Measurements from ENCODE around the gene SPATS2. TPM values are rescaled to one million over a fixed set of nuclear protein-coding genes. Genes with fewer than 3 reads are reported as not detected.

Gene SPATS2
- total and polyA plus RNA-seq, 2 of the 4 experiments (the other 2 are of a cell fraction), result 50.6 to 63.3 TPM

GRCh38 chr12:49330032-49330619, 37.1 kb upstream of the SPATS2 start:
- Histone ChIP-seq H3K27me3 (ENCODE audit: control insufficient read depth, insufficient read depth, low read length) (peaks cover 9% of the 10 kb centered on the region; the same call in 1 of the 2 replicates), H3K9ac (ENCODE audit: low read depth, low read length) (no peak overlapping the region), H3K23ac (ENCODE audit: low read depth, low read length) (no peak overlapping the region), H2BK20ac (ENCODE audit: low read depth, low read length) (no peak overlapping the region), H3K4me1 (ENCODE audit: control insufficient read depth, insufficient read depth, low read length) (no peaks in the 10 kb centered on the region), H3K56ac (ENCODE audit: extremely low read depth, insufficient read depth, low read length) (no peak overlapping the region), H3K27ac (ENCODE audit: insufficient read depth, low read length) (no peak overlapping the region), H3K4me3 (ENCODE audit: insufficient read depth, low read depth, low read length) (no peak overlapping the region), H2BK5ac (ENCODE audit: low read depth, low read length, poor library complexity, severe bottlenecking) (no peak overlapping the region), H4K8ac (ENCODE audit: low read depth in 2 of 2, low read length in 2 of 2) (no peak overlapping the region), H4K20me1 (ENCODE audit: insufficient read depth, low read length) (no peaks in the 10 kb centered on the region), H2BK15ac (ENCODE audit: low read depth, low read length) (no peak overlapping the region), H3K9me3 (ENCODE audit: control insufficient read depth, insufficient read depth, low read length) (no peaks in the 10 kb centered on the region), H2BK120ac (ENCODE audit: low read depth, low read length) (no peak overlapping the region), H3K18ac (ENCODE audit: low read depth, low read length) (no peak overlapping the region), H3K9me1 (ENCODE audit: insufficient read depth, low read length) (no peaks in the 10 kb centered on the region), H2AFZ (replicated peaks; ENCODE audit: low read length, poor library complexity) (no peak overlapping the region), H2AK9ac (replicated peaks; ENCODE audit: low read depth, low read length, poor library complexity) (no peak overlapping the region), H3K79me1 (ENCODE audit: low read depth in 1 of 2, low read length in 2 of 2) (peaks cover 0 to 19% of the 10 kb centered on the region in 2 experiments; a peak in 1 of 4 replicates), H3K14ac (replicated peaks; ENCODE audit: low read depth, low read length) (no peak overlapping the region), H3K4ac (ENCODE audit: low read depth, low read length) (no peak overlapping the region), H3K4me2 (ENCODE audit: low read depth, low read length) (no peak overlapping the region), H4K5ac (ENCODE audit: low read depth, low read length) (no peak overlapping the region), H4K91ac (ENCODE audit: insufficient read depth, low read depth, low read length) (no peak overlapping the region), H2AK5ac (ENCODE audit: low read depth, low read length) (no peak overlapping the region), H3K36me3 (ENCODE audit: control insufficient read depth, insufficient read depth, low read length) (peaks cover 6% of the 10 kb centered on the region)
- DNase-seq (no peak), ATAC-seq (ENCODE audit: low read depth) (no peak)
- dilution Hi-C loops (cut with HindIII; ENCODE audit: low sequenced_read_pairs, unreplicated experiment) (no loop called here), in situ Hi-C loops (cut with MboI; ENCODE audit: low sequenced_read_pairs) (no loop called here), intact Hi-C loops (cut with micrococcal nuclease) (loop anchor here (2.0 kb wide), 1 partner anchor 251 kb away; no protein-coding TSS in a partner anchor)
- TF ChIP-seq MAFK (IDR thresholded peaks at IDR 0.05; ENCODE audit: low read depth, low read length) (no peak), NFE2L2 (IDR thresholded peaks at IDR 0.05; ENCODE audit: low read depth, low read length) (no peak), RAD21 (IDR thresholded peaks at IDR 0.05; ENCODE audit: low read length) (no peak), BHLHE40 (IDR thresholded peaks at IDR 0.05; ENCODE audit: low read depth, low read length) (no peak), CTCF (conservative IDR thresholded peaks at IDR 0.05; ENCODE audit: low read depth, low read length) (no peak), MAZ (IDR thresholded peaks at IDR 0.05; ENCODE audit: borderline replicate concordance, low read depth, low read length) (no peak), ELK1 (IDR thresholded peaks at IDR 0.05; ENCODE audit: borderline replicate concordance, low read depth, low read length) (no peak), SMC3 (IDR thresholded peaks at IDR 0.05; ENCODE audit: low read depth, low read length) (no peak), RFX5 (IDR thresholded peaks at IDR 0.05; ENCODE audit: low read depth, low read length) (no peak), FOS (IDR thresholded peaks at IDR 0.05; ENCODE audit: low read depth, low read length) (no peak), CHD1 (IDR thresholded peaks at IDR 0.05; ENCODE audit: low read depth, low read length) (no peak), RCOR1 (IDR thresholded peaks at IDR 0.05; ENCODE audit: insufficient replicate concordance, low read length) (no peak), POLR2A (IDR thresholded peaks at IDR 0.05; ENCODE audit: low read depth, low read length) (no peak), MXI1 (IDR thresholded peaks at IDR 0.05; ENCODE audit: borderline replicate concordance, low read depth, low read length) (no peak), USF2 (IDR thresholded peaks at IDR 0.05; ENCODE audit: low read depth, low read length) (no peak), CEBPB (IDR thresholded peaks at IDR 0.05; ENCODE audit: low read depth, low read length) (no peak)
- CTCF ChIA-PET, result interaction anchor here (3.6 kb wide), 1 partner anchor 12 kb away, joined by 24 read pairs; no protein-coding TSS in a partner anchor
- no TSS peak for BruUV-seq (replicated peaks)
- POLR2A ChIA-PET (ENCODE audit: unreplicated experiment), result no interaction called here
- WGBS, 2 experiments (ENCODE audit: extremely low coverage in 2 of 2, insufficient read length in 1 of 2), result 100% methylated on average over 2 of the region's 7 CpGs; no CpG with 5 or more reads in 1 of the 2 experiments

Measured in IMR-90 (cell line).